Hippocampal formation (tissue), 2 donors: ENCODE results near the gene DISC1.

Experiments
- DNase-seq, 2 donors: peaks; one replicate each; lab custom pipeline; 2025; lab: John Stamatoyannopoulos, UW

Gene DISC1

DNA sequence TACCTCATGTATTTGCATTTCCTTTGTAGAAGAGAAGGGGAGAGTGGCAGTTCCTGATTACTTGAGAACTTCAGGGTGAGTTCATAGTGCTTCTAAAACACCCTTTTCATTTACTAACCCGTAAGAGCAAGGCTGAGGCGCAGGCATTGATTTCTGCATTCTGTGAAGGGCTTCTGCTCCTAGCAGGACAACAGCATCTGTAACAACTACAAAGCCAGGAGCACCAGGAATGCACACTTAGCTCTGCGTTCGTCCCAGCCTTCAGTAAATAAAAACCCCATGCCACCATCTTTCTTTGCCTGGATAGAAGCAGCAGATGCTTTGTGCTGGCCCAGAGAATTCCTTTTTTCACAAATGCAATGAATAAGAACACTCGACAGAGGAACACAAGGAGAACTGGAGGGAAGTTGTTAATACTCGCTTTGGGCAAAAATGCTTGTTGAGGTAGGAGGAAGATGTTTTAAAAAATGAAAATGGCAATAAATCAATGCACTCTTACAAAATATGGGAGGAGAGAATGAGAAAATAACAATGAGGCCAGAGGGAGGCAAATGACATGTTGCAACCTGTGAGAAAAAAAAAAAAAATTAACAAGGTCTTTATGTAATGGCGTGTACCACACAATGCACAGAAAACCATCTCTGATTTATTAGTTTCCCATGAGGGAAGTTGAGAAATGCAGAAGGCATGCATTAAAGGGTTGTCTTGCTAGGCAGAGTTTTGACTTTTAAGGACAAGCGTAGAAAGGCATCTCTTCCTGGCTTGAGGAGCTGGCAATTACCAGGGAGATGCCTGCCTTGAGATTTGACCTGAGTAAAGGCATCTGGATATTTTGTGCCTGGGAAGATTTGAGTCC lies 418.8 kb downstream of the DISC1 start:
- no peak for DNase-seq

GRCh38 chr1:232046451-232047306 lies 420.1 kb downstream of the DISC1 start:
- DNase-seq = no peak

- DNase-seq = no peak
Observed at GRCh38 chr1:232047473-232047872, 420.9 kb downstream of the DISC1 start.

GRCh38 chr1:232048481-232048880 lies 421.9 kb downstream of the DISC1 start:
- no peak for DNase-seq

GRCh38 chr1:232049335-232049734 lies 422.7 kb downstream of the DISC1 start:
- no peak for DNase-seq

DNA sequence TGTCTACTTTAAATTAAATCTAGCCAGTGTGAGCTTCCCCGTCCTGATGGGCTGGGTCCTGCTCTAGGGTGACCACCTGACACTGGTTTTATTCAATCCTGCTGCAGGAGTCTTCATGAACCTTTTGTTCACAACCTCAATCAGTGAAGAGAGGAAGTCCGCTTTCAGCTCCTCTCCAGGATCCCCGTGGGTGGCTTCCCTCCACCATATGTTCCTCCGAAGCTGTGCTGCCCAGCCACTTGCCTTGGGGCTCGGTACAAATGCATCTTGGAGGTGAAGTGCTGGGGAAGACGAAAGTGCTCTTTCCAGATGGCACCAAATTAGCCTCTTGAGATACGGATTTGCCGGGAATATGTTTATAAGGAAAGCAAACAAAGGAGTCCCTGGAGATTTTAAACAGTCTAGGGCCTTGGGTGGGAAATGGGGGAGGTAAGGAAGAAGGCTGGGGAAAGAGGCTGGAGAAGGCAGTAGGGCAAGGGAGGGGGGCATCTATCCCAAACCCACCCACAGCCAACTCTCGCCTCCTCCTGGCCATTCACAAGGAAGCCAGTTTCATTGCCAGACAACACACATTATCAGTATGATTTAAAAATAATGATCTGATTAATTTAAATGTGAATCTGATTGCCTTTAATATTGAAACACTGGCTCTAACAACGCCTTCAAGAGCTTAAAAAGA lies 430.8 kb downstream of the DISC1 start:
- DNase-seq = no peak

DNA sequence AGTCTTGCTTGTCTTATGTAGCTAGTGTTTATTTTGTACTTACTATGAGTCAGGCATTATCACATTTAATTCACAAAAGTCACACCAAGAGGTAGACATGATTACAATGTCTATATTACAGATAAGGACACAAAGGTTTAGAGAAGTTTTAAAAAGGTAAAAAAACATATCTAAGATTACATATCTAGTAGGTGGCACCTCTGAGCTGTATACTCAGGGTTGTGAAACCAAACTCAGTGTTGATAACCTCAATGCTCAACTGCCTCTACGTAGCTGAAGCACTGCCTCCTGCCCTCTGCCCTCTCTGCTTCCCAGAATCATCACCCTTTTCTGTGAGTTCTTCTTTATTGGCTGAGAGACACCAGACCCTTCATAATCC lies 431.3 kb downstream of the DISC1 start:
- DNase-seq = no peak

- DNase-seq = no peak
Observed at GRCh38 chr1:232059726-232060374, 433.3 kb downstream of the DISC1 start.

- DNase-seq = no peak
Observed at GRCh38 chr1:232062967-232063366, 436.4 kb downstream of the DISC1 start.

- no peak for DNase-seq
Observed at GRCh38 chr1:232066521-232066920, 439.9 kb downstream of the DISC1 start.

- no peak for DNase-seq
Observed at GRCh38 chr1:232074265-232074664, 447.7 kb downstream of the DISC1 start.

DNA sequence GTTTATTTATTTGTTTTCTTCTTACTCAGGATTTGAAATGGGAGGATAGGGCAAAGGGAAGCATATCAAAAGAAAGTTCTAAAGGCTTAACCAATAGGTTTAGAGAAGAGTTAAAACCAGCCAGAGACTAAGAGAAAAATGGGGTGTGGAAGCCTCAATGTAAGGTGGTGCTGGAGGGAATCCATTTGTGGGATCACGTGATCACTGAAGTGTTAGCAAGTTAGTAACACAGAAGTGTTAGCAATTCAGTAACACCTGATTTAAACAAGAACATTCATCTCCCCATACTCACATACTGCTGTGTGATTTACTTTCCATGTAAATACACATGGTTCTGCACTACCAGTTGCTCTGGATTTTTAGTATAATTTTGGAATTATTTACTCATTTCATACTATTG lies 451.2 kb downstream of the DISC1 start:
- no peak for DNase-seq

GRCh38 chr1:232084584-232085223 lies 458.1 kb downstream of the DISC1 start:
- no peak for DNase-seq

GRCh38 chr1:232090816-232091215 lies 464.2 kb downstream of the DISC1 start:
- DNase-seq = no peak
